WTC11 (cell line): ENCODE results near the gene CSNK1A1L.

Experiments
- CTCF ChIP-seq: fragments of 200-600 bp; IDR thresholded peaks from 2 replicates; pipeline ENCODE4 v1.8.0; 2022; ENCODE audit warnings: antibody characterized with exemption
- MAX ChIP-seq: sonication (generic); formaldehyde crosslinking; IDR thresholded peaks from 2 replicates; pipeline ENCODE4 v1.8.0; 2022; ENCODE audit warnings: mild to moderate bottlenecking, missing genetic modification reagents
- SP1 ChIP-seq: sonication (generic); formaldehyde crosslinking; conservative IDR thresholded peaks from 2 replicates; pipeline ENCODE4 v1.8.1; 2022; ENCODE audit warnings: missing genetic modification reagents
- ZNF425 ChIP-seq: fragments of 250-450 bp; sonication (Bioruptor Pico); conservative IDR thresholded peaks from 2 replicates; pipeline ENCODE4 v1.9.0; 2021; ENCODE audit warnings: mild to moderate bottlenecking
- ZNF532 ChIP-seq: fragments of 250-450 bp; sonication (Bioruptor Pico); IDR thresholded peaks from 2 replicates; pipeline ENCODE4 v1.9.0; 2021; ENCODE audit warnings: mild to moderate bottlenecking, borderline replicate concordance
- TF ChIP-seq, protein P1 (sequence below): sonication (generic); formaldehyde crosslinking; IDR thresholded peaks from 2 replicates; pipeline ENCODE4 v1.8.1; 2022; ENCODE audit warnings: low read depth, mild to moderate bottlenecking, moderate library complexity, missing genetic modification reagents, borderline replicate concordance

- TF ChIP-seq ZNF425 (CRISPR knock-in tag) (no peak), SP1 (CRISPR knock-in tag) (no peak), CTCF (no peak), MAX (CRISPR knock-in tag) (no peak), ZNF532 (CRISPR knock-in tag) (no peak)
- TF ChIP-seq, protein P1, sequence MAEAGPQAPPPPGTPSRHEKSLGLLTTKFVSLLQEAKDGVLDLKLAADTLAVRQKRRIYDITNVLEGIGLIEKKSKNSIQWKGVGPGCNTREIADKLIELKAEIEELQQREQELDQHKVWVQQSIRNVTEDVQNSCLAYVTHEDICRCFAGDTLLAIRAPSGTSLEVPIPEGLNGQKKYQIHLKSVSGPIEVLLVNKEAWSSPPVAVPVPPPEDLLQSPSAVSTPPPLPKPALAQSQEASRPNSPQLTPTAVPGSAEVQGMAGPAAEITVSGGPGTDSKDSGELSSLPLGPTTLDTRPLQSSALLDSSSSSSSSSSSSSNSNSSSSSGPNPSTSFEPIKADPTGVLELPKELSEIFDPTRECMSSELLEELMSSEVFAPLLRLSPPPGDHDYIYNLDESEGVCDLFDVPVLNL (CRISPR knock-in tag) = no peak
Measured at GRCh38 chr13:37114250-37114649, 8.8 kb upstream of the CSNK1A1L start.
